Measurements from ENCODE around the gene SETD1A.

Gene SETD1A

GRCh38 chr16:30957456-30958174 lies at the start of gene SETD1A:
Gene SETD1A, plus strand, starts transcription at chr16:30957754. Its CDS starts 978 bp downstream, at chr16:30958732.
- peak; percentile 95 for DNase-seq

GRCh38 chr16:30910427-30911029 lies 47.0 kb upstream of the SETD1A start:
- no peak for DNase-seq

DNA sequence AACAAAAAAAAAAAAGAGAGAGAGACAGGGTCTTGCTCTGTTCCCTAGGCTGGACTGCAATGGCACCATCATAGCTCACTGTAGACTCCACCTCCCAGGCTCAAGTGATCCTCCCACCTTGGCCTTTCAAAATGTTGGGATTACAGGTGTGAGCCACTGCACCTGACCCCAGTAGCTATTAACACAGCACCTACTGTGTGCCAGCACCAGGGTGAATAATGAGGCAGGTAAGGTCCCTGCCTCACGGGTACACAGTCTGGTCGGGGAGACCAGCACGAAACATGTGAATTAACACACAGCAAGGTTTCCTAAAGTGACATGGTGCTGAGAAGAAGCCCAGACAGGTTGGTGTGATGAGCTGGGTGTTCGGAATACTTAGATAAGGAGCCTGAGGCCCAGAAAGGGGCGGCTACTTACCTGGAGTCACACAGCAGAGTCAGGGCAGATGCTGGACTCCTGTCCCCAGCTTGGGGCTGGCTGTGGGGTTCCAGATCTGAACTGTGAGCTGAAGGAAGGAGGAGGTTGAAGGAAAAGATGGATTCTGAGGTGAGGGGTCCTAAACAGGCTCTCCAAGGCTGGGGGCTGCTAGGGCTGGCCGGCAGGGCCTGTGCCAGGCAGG lies 44.7 kb upstream of the SETD1A start:
- DNase-seq, result no peak

DNA sequence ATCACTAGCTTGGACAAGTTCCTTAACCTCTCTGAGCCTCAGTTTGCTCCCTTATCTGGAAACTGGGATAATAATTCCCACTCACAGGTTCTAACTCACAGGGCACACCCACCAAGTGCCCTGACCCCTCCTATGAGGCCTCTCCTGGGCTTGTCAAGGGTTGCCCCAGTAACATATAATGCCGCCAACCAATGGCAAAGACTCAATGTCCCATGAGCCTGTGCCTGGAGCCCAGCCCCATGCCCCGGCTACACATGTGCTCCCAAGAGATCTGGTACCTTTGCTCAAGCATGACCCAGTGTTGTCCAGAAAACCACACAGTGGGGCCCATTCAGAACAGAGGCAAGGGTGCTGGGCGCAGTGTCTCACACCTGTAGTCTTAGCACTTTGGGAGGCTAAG lies 42.7 kb upstream of the SETD1A start:
- DNase-seq, result no peak

DNA sequence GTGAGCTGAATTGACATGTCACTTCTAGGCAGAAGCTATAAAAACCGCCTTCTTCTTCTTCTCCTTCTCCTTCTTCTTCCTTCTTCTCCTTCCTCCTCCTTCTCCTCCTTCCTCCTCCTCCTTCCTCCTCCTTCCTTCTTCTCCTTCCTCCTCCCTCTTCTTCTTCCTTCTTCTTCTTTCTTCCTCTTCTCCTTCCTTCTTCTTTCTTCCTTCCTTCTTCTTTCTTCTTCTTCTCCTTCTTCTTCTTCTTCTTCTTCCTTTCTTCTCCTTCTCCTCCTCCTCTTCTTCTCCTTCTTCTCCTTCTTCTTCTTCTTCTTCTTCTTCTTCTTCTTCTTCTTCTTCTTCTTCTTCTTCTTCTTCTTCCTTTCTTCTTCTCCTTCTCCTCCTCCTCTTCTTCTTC lies 38.9 kb upstream of the SETD1A start:
- DNase-seq, result no peak

- no peak for DNase-seq
Observed at GRCh38 chr16:30920891-30921290, 36.7 kb upstream of the SETD1A start.

DNA sequence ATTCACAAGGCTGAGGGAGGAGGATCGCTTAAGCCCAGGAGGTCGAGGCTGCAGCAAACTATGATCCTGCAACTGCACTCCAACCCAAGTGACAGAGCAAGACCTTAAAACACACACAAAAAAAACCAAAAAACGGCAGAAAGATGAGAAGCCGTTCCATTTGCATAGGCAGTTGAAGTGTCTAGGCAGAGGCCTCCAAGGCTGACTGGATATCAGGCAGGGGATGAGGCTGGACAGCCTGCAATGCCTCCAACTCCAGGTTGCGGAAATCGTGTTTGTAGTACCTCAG lies 36.2 kb upstream of the SETD1A start:
- DNase-seq, result no peak

DNA sequence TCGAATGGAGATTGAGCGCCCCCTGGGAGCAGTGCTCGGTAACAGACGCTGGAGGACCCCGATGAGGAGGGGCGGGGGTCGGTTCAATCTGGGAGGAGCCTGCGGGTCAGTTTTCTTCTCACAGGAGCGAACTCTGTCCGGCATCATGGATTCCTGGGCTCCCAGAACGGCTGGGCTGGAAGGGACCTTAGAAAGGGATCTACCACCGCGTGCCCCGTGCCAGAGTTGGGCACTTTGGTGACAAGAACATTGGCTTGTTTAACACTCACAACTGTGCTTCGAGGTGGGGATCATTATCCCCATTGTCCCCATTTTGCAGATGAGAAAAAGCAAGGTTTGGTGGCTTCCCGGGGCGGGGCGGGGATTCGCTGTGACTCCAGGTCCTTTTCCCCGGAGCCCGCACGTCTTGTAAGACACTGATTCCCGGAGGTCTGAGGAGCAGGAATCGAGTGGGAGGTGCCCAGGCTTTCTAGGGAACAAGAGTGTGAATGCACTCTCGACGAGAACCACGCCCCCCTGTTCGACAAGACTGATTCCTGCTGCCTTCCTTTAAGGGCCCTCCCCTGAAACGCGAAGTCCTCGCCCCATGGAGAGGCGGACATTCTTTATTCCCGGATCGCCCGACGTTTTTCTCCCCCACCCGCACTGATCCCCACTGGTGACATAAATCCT lies 35.7 kb upstream of the SETD1A start:
- DNase-seq, result peak; percentile 88

- DNase-seq, result peak; percentile 100
Observed at GRCh38 chr16:30922420-30922959, 35.1 kb upstream of the SETD1A start.

DNA sequence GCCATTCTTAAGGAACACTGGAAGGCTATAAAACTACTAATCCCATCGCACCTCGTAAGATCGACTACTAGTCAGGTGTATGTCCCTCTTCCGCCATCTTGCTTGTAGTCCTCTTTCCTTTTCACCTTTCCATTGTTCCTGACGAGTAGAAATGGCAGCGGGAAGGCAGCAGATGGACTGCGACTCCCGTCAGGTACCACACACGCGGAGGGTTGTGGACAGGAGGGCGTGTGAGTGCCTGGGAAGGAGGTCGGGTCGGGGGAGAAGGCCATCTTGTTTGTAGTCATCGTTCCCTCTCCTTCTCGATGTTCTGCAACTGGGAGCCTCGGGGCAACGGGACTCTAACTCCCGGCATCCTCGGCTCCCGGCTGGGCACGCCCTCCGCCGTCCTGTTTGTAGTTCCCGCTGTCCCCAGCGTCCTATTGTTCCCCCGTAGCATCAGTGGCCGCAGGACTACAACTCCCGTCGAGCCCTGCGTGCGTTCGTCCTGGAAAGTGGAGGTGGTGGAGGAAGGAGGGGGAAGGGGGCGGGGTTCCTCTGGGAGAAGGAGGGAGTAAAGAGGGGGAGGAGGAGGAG lies 34.5 kb upstream of the SETD1A start:
- peak; percentile 99 for DNase-seq

DNA sequence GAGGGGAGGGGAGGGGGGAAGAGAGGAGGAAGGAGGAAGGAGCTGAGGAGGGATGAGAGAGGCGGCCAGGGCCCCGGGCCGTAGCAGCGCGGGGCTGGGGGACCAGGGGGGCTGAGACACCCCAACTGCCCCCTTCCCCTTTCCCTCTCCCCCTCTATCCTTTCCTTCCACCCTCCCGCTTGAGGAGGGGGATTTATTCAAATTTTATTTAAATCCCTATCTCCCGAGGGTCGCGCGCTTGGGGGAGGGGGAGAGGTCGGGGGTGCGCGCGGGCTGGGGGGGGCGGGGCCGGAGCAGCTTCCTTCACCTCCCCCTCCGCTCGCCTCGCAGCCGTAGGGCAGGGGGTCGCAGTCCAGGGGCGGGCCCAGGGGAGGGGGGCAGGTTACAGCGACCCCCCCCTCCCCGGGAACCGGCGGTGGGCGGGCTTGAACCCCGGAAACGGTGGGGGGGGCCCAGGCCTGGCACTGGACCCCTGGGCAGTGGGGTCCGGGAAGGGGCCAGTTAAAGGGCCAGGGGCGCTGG lies 33.9 kb upstream of the SETD1A start, which contains the start of gene FBXL19:
TSS of gene FBXL19 (plus strand) at position 19 of the 522 bp plus-strand sequence. CDS start 2,183 bp downstream, outside the sequence.
- DNase-seq, result no peak

- DNase-seq, result no peak
Observed at GRCh38 chr16:30924076-30924912, 33.3 kb upstream of the SETD1A start.

DNA sequence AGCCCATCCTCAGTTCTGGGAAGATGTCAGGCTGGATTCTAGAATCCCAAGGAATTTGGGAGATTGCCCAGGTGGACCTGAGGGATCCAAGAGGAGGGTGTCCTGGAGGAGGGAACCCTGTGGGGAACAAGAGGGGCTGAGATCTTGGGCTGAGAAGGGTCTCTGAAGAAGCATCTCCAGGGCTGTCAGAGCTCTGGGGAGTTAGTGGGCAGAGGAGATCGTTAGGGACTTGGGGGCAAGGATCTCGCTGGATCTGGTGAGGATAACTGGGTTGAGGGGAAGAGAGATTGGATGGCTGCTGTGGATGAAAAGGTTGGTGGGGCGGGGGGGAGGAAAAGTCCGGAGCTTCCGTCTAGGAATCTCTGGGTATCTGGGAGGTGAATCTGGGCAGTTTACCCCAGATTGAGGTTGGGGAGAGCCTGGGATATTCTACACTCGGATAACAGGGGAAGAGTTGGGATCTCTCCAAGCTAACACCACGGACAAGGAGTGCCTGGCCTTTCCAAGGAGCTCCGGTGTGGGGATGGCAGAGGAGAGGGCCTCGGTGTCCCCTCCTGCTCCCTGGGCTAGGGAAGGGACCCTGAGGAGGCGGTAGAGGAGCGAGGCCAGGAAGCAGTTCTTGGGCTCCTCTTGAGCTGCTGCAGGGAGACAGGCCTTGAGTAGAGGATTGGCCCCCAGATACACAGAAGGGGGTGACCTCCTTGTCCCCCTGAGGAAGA lies 32.5 kb upstream of the SETD1A start:
- no peak for DNase-seq

GRCh38 chr16:30925632-30925987 lies 31.9 kb upstream of the SETD1A start:
- DNase-seq, result no peak

DNA sequence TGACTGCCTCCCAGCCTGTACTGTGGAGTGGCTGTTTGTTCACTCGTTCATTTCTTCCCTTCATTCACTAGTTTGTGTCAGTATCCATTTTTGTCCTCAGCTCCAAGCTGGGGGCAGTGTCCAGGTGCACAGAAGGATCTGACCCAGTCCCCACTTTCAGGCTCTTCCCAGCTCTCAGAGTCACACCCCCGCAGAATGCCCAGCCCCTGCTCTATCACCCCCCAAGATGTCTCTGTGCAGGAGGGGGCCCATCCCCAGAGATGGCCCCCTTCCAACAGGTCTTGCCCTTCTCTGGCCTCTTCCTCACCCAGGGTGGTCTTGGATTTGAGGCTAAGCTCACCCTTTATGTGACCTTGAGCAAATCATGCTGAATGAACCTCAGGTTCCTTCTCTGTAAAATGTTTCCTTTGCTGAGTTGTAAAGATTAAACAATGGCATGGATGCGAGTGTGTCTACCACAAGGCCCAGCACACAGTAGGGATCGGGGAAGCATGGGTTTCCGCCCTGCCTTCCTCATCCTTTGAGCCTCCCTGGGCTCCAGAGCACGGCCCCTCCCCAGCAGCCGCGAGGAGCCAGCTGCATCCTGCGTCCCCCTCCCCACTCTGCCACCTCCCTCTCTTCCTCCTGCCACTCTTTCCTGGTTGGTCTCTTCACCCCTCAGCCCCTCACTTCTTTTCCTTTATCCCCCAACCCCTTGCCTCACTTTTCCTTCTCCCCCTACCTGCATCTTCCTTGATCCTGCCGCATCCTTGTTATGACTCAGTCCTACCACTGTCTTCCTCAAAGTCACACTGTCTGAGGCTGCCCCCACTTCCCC lies 31.4 kb upstream of the SETD1A start:
- no peak for DNase-seq

- DNase-seq, result no peak
Observed at GRCh38 chr16:30926937-30927788, 30.4 kb upstream of the SETD1A start.

DNA sequence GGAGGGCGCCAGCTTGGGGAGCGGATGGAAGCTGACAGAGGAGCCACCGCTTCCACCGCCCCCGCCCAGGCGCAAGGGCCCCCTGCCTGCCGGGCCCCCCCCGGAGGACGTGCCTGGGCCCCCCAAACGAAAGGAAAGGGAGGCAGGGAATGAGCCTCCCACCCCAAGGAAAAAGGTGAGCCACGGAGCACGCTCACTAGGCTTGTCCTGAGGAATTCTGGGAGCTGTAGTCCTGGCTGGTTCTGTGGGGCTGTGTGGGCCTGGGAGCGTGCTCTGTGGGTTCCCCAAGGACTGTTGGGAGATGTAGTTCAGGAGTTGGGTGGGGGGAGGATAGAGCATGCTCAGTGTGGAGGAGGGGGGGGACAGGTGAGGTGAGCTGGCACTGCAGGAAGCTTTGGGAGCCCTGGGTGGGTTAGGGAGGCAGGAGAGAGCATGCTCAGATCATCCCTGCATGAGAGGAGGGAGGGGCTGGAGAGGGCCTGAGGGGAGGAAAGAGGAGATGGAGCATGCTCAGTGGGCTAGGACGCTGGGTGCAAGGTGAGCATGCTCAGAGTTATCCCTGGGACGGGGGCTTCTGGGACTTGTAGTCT lies 29.7 kb upstream of the SETD1A start:
- DNase-seq, result peak; percentile 72

DNA sequence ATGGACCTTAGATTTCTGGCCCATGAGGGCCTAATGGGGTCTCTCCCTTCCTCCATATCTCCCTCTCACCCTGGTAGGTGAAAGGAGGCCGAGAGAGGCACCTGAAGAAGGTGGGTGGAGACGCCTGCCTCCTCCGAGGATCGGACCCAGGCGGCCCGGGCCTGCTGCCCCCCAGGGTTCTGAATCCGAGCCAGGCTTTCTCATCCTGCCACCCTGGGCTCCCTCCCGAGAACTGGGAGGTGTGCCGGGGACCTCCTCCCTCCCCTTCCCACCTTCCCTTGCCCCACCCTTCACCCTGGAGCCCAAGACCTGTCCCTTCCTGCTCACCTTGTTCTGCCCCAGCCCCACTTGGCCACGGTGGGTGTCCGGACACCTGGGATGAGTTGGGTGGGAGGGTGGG lies 29.2 kb upstream of the SETD1A start:
- DNase-seq, result no peak

DNA sequence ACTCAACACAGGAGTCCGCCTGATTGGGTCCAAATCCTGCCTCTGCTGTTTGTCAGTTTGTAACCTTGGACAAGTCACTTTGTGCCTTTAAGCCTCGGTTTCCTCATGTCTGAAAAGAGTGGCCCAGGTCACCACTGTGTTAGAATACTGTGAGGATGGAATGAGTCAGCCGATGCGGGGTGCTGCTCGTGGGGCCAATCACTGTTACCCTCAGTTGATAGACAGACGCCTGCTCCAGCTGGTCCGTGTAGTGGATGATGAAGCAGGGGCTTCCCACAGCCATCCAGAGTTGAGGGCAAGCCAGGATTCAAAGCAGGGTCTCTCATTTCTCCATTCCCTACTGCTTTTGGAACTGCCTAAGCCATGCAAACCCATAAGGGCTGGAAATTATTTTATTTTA lies 28.4 kb upstream of the SETD1A start:
- peak; percentile 30 for DNase-seq
